ENCODE measurements around the gene CYFIP2.

Gene CYFIP2

GRCh38 chr5:157362982-157363381, 97.1 kb downstream of the CYFIP2 start:
- DNase-seq, result no peak

DNA sequence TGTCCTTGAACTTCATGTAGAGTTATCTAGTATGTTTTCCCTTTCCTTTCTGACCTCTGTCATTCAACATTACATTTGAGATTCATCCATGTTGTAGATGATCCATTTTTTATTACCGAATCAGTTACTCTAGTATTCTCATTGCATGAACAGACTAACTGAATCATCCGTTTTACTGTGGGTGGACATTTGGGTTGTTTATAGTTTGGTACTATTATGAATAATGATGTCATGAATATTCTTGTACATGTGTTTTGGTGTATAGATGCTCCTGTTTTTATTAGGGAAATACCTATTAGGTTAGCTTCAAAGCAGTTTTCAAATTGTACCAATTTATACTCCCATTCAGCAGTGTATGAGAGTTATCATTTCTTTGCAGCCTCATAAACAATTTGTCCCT, 99.8 kb downstream of the CYFIP2 start:
- DNase-seq, result no peak

GRCh38 chr5:157366741-157367674, 101.1 kb downstream of the CYFIP2 start:
- DNase-seq, result no peak

DNA sequence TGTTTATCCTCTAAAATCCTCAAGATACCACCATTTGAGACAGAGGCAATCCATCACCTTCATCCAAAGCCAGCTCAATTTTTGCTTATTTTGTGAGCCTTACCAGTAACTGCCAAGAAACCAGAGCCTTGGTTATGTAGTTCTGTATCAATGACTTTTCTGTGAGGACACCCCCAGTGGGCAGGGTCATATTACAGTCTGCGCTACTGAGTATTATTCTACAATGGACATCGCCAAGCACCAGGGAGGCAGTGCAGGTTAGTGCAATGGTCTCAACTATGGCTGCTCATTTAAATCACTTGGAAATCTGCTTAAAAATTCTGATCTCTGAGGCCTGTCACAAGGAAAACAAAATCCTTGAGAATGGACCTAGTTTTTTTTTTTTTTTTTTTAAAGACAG, 103.6 kb downstream of the CYFIP2 start:
- DNase-seq, result no peak

GRCh38 chr5:157370967-157371366, 105.0 kb downstream of the CYFIP2 start:
- DNase-seq, result no peak

GRCh38 chr5:157371655-157372471, 105.9 kb downstream of the CYFIP2 start:
- DNase-seq, result no peak

GRCh38 chr5:157372472-157372822, 106.5 kb downstream of the CYFIP2 start:
- no peak for DNase-seq

DNA sequence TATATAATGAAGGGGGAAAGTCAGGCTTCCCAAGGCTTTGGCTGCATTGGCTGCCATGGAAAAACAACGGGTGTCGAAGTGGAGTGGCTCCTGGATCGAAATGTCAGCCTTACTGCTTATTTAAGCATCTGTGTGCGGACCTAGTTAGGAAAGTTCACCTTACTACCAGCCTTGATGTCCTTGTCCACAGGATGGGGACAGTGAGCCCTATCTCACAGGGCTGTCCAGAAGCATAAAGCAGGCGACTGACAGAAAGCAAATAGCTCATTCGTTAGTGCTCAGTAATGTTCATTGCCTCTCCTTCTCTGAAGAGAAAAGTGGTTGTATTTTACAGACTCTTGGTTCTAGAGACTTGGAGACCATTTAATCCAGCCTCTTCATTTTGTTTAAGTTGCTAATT, 112.6 kb downstream of the CYFIP2 start:
- DNase-seq, result no peak

DNA sequence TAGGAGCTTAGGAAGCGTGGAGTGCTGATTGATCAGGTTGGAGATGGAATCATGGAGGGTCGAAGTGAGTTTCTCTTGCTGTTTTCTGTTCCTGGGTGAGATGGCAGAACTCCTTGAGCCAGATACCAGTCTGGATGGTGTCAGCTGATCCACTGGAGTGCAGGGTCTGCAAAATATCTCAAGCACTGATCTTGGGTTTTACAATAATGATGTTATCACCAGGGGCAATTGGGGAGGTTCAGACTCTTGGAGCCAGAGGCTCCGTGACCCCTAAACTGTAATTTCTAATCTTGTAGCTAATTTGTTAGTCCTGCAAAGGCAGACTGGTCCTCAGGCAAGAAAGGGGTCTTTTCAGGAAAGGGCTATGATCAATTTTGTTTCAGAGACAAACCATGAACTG, 114.1 kb downstream of the CYFIP2 start:
- DNase-seq, result no peak

DNA sequence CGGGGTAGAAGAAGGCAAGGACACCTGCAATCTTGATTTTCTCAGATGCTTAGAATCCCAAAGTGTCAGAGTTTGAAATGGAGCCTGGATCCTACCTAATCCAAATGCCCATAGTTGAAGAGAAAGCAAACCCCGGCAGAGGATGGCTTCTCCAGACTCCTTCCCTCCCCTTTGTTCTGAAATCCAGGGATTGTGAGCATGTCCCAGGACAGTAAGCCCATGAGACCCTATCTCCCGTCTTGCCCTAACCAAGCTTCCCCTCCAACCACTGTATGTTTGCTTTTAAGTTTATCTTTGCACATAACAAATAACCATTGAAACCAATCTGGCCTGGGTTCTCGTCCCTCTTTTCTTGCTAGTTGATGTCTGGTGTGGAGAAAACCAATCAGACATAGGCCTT, 115.8 kb downstream of the CYFIP2 start:
- DNase-seq, result no peak

DNA sequence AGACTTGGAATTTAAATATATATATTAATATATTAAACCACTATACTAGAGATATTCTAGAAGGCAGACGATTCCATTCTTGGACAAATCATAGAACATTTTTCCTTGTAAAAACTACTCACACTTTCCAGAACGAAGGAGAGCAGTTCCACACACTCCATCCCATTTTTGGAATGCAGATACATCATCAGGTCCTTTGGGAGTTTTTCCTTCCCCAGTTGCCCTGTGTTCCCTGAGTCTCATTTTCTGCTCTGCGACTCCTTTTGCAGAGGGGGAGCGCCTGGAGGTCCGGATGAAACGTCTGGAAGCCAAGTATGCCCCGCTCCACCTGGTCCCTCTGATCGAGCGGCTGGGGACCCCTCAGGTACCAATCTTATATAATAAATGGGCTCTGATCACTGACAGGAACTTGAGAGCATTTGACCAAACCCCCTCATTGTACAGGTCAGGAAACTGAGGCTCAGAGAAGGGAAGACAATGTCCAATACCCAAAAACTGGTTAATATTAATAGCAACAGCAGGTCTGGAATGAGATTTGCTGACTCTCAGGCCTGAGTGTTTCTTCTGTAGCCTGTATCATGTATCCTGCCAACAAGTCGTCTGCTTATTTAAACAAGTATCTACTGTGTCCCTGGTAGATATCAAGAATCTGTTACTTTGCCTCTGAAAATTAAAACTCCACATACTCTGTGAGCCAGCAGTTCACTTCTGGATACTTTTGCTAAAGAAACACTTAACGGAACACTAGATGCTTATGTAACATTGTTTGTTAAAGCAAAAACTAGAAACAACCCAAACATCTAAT, 117.3 kb downstream of the CYFIP2 start:
- no peak for DNase-seq

GRCh38 chr5:157384971-157385709, 119.2 kb downstream of the CYFIP2 start:
- no peak for DNase-seq

DNA sequence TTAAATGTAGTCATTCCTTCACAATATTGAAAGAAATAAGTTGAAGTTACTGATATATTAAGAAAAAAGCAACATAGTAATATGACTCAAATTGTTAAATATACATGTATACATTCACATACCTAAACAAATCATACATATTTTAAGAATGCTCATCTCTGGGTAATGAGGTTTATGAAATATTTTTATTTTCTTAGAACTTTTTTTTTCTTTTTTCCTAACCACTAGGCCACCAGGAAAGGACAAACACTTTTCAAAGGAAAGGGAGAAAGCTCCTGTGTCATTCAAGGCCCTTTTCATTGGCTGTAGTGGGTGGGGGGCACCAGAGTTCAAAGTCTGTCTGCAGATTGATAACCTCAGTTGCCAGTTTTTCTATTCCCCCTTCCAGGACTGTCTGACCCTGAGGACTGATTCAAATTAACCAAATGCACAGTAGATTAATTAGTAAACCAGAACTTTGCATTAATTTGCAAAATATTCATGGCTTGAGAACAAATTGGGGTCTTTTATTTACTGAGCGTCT, 121.2 kb downstream of the CYFIP2 start:
- DNase-seq, result no peak

DNA sequence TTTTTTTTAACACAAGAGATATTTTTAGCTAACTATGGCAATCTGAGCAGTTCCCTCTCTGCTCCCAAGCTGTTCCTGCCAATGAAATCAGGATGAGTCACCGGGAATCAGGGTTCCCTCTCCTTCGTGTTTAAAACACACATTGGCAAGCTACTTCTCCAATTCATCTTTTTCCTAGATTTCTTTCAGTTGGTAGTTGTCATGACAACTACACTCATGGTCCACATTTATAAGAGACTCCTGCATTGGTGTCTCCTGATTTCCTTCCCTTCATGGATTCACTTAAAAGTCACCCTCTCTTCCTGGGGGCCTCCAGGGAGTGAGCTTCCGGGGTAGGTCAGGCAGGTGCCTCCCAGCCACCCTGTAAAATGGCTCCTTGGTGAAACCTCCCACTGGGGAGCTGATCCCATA, 121.8 kb downstream of the CYFIP2 start:
- no peak for DNase-seq

- DNase-seq, result no peak
Observed at GRCh38 chr5:157388111-157388710, 122.3 kb downstream of the CYFIP2 start.

- DNase-seq, result no peak
Observed at GRCh38 chr5:157389103-157389502, 123.2 kb downstream of the CYFIP2 start.

- DNase-seq, result no peak
Observed at GRCh38 chr5:157390133-157390532, 124.2 kb downstream of the CYFIP2 start.

- DNase-seq, result no peak
Observed at GRCh38 chr5:157390551-157391297, 124.8 kb downstream of the CYFIP2 start.

DNA sequence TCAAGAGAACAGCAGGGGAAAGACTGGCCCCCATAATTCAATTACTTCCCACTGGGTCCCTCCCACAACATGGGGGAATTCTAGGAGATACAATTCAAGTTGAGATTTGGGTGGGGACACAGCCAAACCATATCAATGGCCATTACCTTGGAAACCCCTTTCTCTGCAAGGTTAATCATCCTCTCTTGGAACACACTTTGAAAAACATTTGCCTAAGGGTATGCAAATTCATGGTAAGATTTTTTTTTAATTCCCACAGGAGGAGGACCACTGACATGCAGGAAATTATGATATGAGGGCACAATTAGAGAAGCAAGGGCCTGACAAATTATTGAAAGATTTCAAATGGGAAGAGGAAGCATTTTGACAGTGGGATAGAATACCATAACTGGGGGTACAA, 132.4 kb downstream of the CYFIP2 start:
- DNase-seq, result no peak

- no peak for DNase-seq
Observed at GRCh38 chr5:157400741-157401495, 135.0 kb downstream of the CYFIP2 start.
